H1 (cell line): Measurements from ENCODE around the gene GALNT18. TPM values are rescaled to one million over a fixed set of nuclear protein-coding genes. Genes with fewer than 3 reads are reported as not detected.

Experiments
- CEBPB ChIP-seq: IDR thresholded peaks from 2 replicates; pipeline ENCODE4 v1.6.1; 2012; ENCODE audit warnings: low read depth, low read length
- CHD7 ChIP-seq: fragments of 300-600 bp; sonication (generic); IDR thresholded peaks from 2 replicates; pipeline ENCODE4 v1.7.1; 2012; ENCODE audit warnings: low read length, moderate library complexity, mild to moderate bottlenecking, inconsistent platforms; ENCODE audit not compliant: insufficient replicate concordance
- GTF2F1 ChIP-seq: IDR thresholded peaks from 2 replicates; pipeline ENCODE4 v1.6.1; 2012; ENCODE audit warnings: low read depth, low read length, improper control_type of control experiment, borderline replicate concordance
- PHF8 ChIP-seq: fragments of 200-600 bp; sonication (generic); conservative IDR thresholded peaks from 2 replicates; pipeline ENCODE4 v1.7.1; 2012; ENCODE audit warnings: low read depth, mild to moderate bottlenecking, inconsistent platforms, low read length, moderate library complexity
- YY1 ChIP-seq: IDR thresholded peaks from 2 replicates; pipeline ENCODE4 v1.6.1; 2011; ENCODE audit warnings: low read depth, mild to moderate bottlenecking, low read length
- polyA plus RNA-seq, 7 experiments: library from polyadenylated mRNA; depleted of rRNA in 3 of 7; stranded (reverse) in 5 of 7; unstranded in 2 of 7; fragments of >200 nt in 5 of 7; fragments of 200-250 nt in 2 of 7; gene quantifications; 1 replicate in 5 of 7; 2 replicates in 1 of 7; 4 replicates in 1 of 7; pipeline versions ENCODE4 v1.2.1 to v1.2.3, GENCODE V29; 2011 to 2013; ENCODE audit warnings: missing spikeins in 2 of 7, mixed read lengths in 2 of 7
- total RNA-seq: library from RNA; stranded (reverse); fragmentation: NEBNext Ultra II Directional; extraction: Animal tissue kit (Norgen Biotek cat#: 25700); gene quantifications from 2 replicates; pipeline ENCODE4 v1.2.1, GENCODE V29; 2021

Gene GALNT18
- total and polyA plus RNA-seq, 2 of the 8 experiments (the other 6 are each of a cell fraction or from before 2014, with no cell fraction given) = 6.0 to 9.4 TPM

DNA sequence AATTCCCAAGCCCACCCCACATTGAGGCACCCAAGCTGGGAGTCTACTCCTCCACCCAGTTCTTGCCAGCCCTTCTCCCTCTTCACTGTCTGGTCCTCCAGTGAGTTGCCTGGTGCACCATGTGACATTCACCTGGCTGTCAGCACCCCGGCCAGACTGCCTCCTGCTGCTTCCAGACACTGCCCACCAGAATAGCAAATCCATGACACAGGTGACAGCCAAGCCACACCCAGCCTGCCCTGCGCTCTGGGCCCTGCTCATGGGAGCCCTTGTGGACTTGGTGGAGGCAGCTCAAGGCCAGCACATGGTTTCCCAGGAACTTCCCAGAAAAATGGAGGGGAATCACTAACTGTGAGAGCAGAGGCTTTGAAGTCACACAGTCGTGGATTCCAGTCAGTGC is 172.5 kb downstream of the GALNT18 start (continued):
- TF ChIP-seq YY1 (no peak), CEBPB (no peak), CHD7 (no peak), GTF2F1 (no peak), PHF8 (no peak)
- TF ChIP-seq, all 59 proteins: peak for 0
